OCI-LY7 (cell line): ENCODE results near the gene MFSD6L. TPM values are rescaled to one million over a fixed set of nuclear protein-coding genes. Genes with fewer than 3 reads are reported as not detected.
A peak's percentile ranks its signal among the peaks of the same experiment; 100 is the strongest.

Experiments used
- BruUV-seq: library from RNA; stranded (reverse); fragments of 400-500 nt; replicated peaks from 2 replicates; lab custom pipeline; 2021; lab: Mats Ljungman, UMichigan
- CTCF ChIA-PET: fragments of 300-600 bp; sonication (Branson Sonifier 250); formaldehyde crosslinking; loops from one replicate; lab custom pipeline; 2022; ENCODE audit warnings: antibody characterized with exemption; ENCODE audit not compliant: unreplicated experiment; lab: Charles Lee
- POLR2A ChIA-PET: fragments of 300-600 bp; sonication (Branson Sonifier 250); formaldehyde crosslinking; loops from one replicate; lab custom pipeline; 2022; ENCODE audit warnings: antibody characterized with exemption; lab: Charles Lee
- DNase-seq: peaks from one replicate; pipeline ENCODE4 v3.0.0-alpha.2; 2015; ENCODE audit warnings: low spot score
- H2AFZ ChIP-seq: fragments of 200-600 bp; sonication (generic), shearing (Covaris generic); 2 replicates; pipeline ENCODE4 v1.6.1; 2014; ENCODE audit warnings: mild to moderate bottlenecking, antibody characterized with exemption, low read length, moderate library complexity
- H3K27ac ChIP-seq: fragments of 200-600 bp; sonication (generic); 2 replicates; pipeline ENCODE4 v1.5.1; 2014; ENCODE audit warnings: mixed run types, low read depth, mild to moderate bottlenecking, moderate library complexity, low read length, inconsistent platforms; ENCODE audit not compliant: poor library complexity, severe bottlenecking
- H3K36me3 ChIP-seq: fragments of 200-600 bp; sonication (generic); 2 replicates; pipeline ENCODE4 v1.6.1; 2014; ENCODE audit warnings: mild to moderate bottlenecking, antibody characterized with exemption, low read length, moderate library complexity, mixed read lengths; ENCODE audit not compliant: insufficient read depth
- H3K4me1 ChIP-seq: fragments of 200-600 bp; sonication (generic); 2 replicates; pipeline ENCODE4 v1.5.1; 2014; ENCODE audit warnings: mild to moderate bottlenecking, low read length; ENCODE audit not compliant: insufficient read depth, poor library complexity, severe bottlenecking
- H3K4me2 ChIP-seq: fragments of 200-600 bp; sonication (generic); 2 replicates; pipeline ENCODE4 v1.6.1; 2014; ENCODE audit warnings: mild to moderate bottlenecking, low read length
- H3K4me3 ChIP-seq: fragments of 200-600 bp; sonication (generic); 2 replicates; pipeline ENCODE4 v1.5.1; 2014; ENCODE audit warnings: mild to moderate bottlenecking, low read depth, low read length; ENCODE audit not compliant: poor library complexity, severe bottlenecking
- H3K79me2 ChIP-seq: fragments of 200-600 bp; sonication (generic); 2 replicates; pipeline ENCODE4 v1.6.1; 2016; ENCODE audit warnings: low read depth, mild to moderate bottlenecking, low read length, moderate library complexity, mixed read lengths; ENCODE audit not compliant: insufficient read depth
- H3K9me2 ChIP-seq: fragments of 200-600 bp; sonication (generic); 2 replicates; pipeline ENCODE4 v1.6.1; 2016; ENCODE audit warnings: mild to moderate bottlenecking, low read length, mixed read lengths; ENCODE audit not compliant: insufficient read depth
- H3K9me3 ChIP-seq: fragments of 200-600 bp; sonication (generic); 2 replicates; pipeline ENCODE4 v1.6.1; 2014; ENCODE audit warnings: mild to moderate bottlenecking, mixed run types, low read length, mixed read lengths
- H4K20me1 ChIP-seq: fragments of 200-600 bp; sonication (generic); 2 replicates; pipeline ENCODE4 v1.6.1; 2014; ENCODE audit warnings: mild to moderate bottlenecking, antibody characterized with exemption, low read length, moderate library complexity, mixed read lengths; ENCODE audit not compliant: insufficient read depth
- EZH2phosphoT487 ChIP-seq: fragments of 200-600 bp; sonication (generic); IDR thresholded peaks from 2 replicates; pipeline ENCODE4 v1.6.1; 2018; ENCODE audit warnings: low read depth, borderline replicate concordance, mild to moderate bottlenecking, mixed run types, antibody characterized with exemption, low read length, moderate library complexity, mixed read lengths
- intact Hi-C: fragments of 100-400 bp; cut with micrococcal nuclease; formaldehyde crosslinking; loops from one replicate; pipeline ENCODE4 v1.10.0; 2022; ENCODE audit not compliant: unreplicated experiment
- total RNA-seq, 2 experiments: library from RNA; depleted of rRNA in 1 of 2; stranded (reverse); fragments of >200 nt in 1 of 2; shearing (Covaris generic) in 1 of 2; gene quantifications; 2 replicates each; pipeline ENCODE4 v1.2.3, GENCODE V29; 2014 to 2022
- TF ChIP-seq, protein P1 (sequence below): fragments of 200-600 bp; sonication (generic); conservative IDR thresholded peaks from 2 replicates; pipeline ENCODE4 v1.5.1; 2014; ENCODE audit warnings: mild to moderate bottlenecking, antibody characterized with exemption, low read length, moderate library complexity, mixed read lengths

MFSD6L gene
- total RNA-seq, 2 experiments from 2014 or later, result not detected

DNA sequence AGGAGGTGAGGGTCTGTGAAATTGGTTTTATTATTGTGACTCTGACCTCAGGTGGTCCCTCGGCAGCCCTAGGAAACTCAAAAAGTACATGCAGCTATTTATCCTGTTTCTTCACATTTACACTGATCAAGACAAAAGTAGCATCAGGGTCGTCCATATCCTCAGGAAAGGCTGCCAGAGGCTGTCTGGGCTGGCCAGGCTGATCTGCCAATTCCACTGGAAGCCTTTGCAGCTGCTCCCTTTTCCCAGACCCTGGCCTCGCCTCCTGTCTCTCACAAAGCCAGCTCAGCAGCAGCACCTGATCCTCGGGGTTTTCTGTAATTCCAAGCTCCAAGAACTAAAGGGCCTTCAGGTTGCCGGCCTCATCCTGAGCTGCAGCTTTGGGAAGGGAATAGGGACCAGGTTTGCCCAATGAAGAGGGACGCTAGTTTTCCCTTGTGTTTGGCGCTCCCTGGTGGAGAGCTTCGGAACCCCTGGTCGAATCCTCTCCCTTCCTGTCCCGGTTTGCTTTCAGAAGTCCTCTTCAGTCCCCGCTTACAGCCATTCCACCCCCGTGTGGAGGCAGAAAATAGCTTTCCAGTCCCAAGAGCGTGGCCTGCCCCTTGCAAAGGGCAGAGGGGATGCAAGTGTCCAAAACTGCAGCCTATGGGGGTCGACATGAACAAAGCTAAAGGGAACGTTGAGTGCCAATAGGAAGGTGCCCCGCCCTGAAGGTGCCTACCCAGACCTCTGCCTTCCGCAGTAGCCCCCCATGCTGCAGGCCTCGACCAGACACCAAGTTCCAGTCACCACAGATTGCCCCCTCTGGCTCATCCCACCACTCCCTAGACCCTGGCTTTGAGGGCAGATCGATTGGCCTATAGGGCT is 13.4 kb downstream of the MFSD6L start:
- no peak overlapping the region for H3K4me2 ChIP-seq
- ChIA-PET CTCF (interaction anchor here (0.6 to 0.9 kb wide), 2 partner anchors 61 to 123 kb away, joined by 3 read pairs; no protein-coding TSS in a partner anchor), POLR2A (no interaction called here)
- TF ChIP-seq, protein P1, sequence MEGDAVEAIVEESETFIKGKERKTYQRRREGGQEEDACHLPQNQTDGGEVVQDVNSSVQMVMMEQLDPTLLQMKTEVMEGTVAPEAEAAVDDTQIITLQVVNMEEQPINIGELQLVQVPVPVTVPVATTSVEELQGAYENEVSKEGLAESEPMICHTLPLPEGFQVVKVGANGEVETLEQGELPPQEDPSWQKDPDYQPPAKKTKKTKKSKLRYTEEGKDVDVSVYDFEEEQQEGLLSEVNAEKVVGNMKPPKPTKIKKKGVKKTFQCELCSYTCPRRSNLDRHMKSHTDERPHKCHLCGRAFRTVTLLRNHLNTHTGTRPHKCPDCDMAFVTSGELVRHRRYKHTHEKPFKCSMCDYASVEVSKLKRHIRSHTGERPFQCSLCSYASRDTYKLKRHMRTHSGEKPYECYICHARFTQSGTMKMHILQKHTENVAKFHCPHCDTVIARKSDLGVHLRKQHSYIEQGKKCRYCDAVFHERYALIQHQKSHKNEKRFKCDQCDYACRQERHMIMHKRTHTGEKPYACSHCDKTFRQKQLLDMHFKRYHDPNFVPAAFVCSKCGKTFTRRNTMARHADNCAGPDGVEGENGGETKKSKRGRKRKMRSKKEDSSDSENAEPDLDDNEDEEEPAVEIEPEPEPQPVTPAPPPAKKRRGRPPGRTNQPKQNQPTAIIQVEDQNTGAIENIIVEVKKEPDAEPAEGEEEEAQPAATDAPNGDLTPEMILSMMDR, result peak; percentile 85
- no peak for TF ChIP-seq EZH2phosphoT487
- peak; percentile 34 for DNase-seq
- no peaks in the 10 kb centered on the region for H3K9me2 ChIP-seq
- H3K79me2 ChIP-seq, result no peaks in the 10 kb centered on the region
- H3K4me1 ChIP-seq, result no peaks in the 10 kb centered on the region
- BruUV-seq, result no TSS peak
- H2AFZ ChIP-seq, result 0 out of 2 replicates have a peak overlapping the region, but pooled peaks have one; percentile 28
- H3K27ac ChIP-seq, result no peak overlapping the region
- no peaks in the 10 kb centered on the region for H4K20me1 ChIP-seq
- intact Hi-C loops, result no loop called here
- no peaks in the 10 kb centered on the region for H3K9me3 ChIP-seq
- H3K36me3 ChIP-seq, result no peaks in the 10 kb centered on the region
- H3K4me3 ChIP-seq, result no peak overlapping the region

DNA sequence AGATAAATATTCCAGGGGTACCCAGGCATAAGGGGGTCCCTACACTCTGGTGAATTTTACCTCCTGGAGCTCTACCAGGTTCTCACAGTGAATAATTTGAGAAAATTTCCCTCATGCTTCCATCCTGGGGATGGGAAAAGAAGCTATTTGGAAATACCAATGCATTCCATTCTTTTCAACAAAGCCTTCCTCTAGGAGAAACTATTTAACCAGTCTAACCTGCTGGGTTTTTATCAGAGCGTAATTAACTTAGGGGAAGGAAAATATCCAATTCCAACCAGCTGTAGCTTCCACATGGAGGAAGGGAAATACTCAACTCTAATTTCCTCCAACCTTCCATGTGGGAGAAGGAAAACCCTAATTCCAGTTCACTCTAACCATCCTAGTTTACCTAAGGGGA is 17.0 kb downstream of the MFSD6L start:
- intact Hi-C loops, result no loop called here
- Histone ChIP-seq H3K4me2 (no peak overlapping the region), H3K79me2 (no peaks in the 10 kb centered on the region), H3K9me3 (no peaks in the 10 kb centered on the region), H4K20me1 (no peaks in the 10 kb centered on the region), H3K4me1 (no peaks in the 10 kb centered on the region), H2AFZ (no peak overlapping the region), H3K4me3 (no peak overlapping the region), H3K9me2 (no peaks in the 10 kb centered on the region), H3K36me3 (no peaks in the 10 kb centered on the region), H3K27ac (no peak overlapping the region)
- no peak for TF ChIP-seq EZH2phosphoT487
- TF ChIP-seq, protein P1, result no peak
- BruUV-seq, result no TSS peak
- POLR2A ChIA-PET, result interaction anchor here (0.7 kb wide), 1 partner anchor 79 kb away, joined by 3 read pairs; no protein-coding TSS in a partner anchor
- CTCF ChIA-PET, result no interaction called here
- no peak for DNase-seq

DNA sequence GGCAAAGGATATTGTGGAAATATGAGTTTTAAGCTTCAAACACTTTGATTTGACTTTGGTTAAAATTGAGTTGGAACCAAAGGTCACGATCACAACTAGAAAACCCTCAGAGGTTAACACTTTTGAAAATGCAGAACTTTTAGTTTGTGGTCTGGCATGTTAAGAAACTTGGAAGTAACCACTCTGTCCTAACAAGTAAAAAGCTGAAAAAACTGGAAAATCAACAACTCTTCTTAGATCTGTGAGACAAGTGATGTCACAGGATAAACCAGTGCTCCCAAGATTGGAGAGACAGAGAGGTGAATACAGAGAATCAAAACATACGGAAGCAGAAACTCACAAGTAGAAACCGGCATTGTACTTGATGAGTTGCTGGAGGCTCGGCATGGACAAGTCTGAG is 17.4 kb downstream of the MFSD6L start:
- Histone ChIP-seq H3K4me3 (no peak overlapping the region), H3K79me2 (no peaks in the 10 kb centered on the region), H3K36me3 (no peaks in the 10 kb centered on the region), H4K20me1 (no peaks in the 10 kb centered on the region), H3K4me2 (no peak overlapping the region), H2AFZ (no peak overlapping the region), H3K4me1 (no peaks in the 10 kb centered on the region), H3K9me3 (no peaks in the 10 kb centered on the region), H3K9me2 (no peaks in the 10 kb centered on the region), H3K27ac (no peak overlapping the region)
- intact Hi-C loops, result no loop called here
- DNase-seq, result no peak
- TF ChIP-seq, protein P1, result no peak
- no peak for TF ChIP-seq EZH2phosphoT487
- ChIA-PET POLR2A (interaction anchor here (0.7 kb wide), 1 partner anchor 78 kb away, joined by 3 read pairs; no protein-coding TSS in a partner anchor), CTCF (no interaction called here)
- no TSS peak for BruUV-seq
